Smooth muscle cell (in vitro differentiated cells): Measurements from ENCODE around the gene ARSG. TPM values are rescaled to one million over a fixed set of nuclear protein-coding genes. Genes with fewer than 3 reads are reported as not detected.

Experiments used
- DNase-seq: peaks from one replicate; lab custom pipeline; 2025; ENCODE audit not compliant: unreplicated experiment; lab: John Stamatoyannopoulos, UW
- H2AFZ ChIP-seq: fragments of 200-600 bp; sonication (generic); 2 replicates; pipeline ENCODE4 v1.6.0; 2016; ENCODE audit warnings: antibody characterized with exemption, low read depth, mild to moderate bottlenecking
- H3F3A ChIP-seq: fragments of 200-600 bp; sonication (generic); 2 replicates; pipeline ENCODE4 v1.6.0; 2017; ENCODE audit warnings: antibody characterized with exemption, low read depth
- H3K27ac ChIP-seq: fragments of 200-600 bp; sonication (generic); 2 replicates; pipeline ENCODE4 v1.5.1; 2016; ENCODE audit warnings: low read depth, mild to moderate bottlenecking
- H3K27me3 ChIP-seq: fragments of 200-600 bp; sonication (generic); 2 replicates; pipeline ENCODE4 v1.6.1; 2016; ENCODE audit warnings: low read depth, mild to moderate bottlenecking
- H3K36me3 ChIP-seq: fragments of 200-600 bp; sonication (generic); 2 replicates; pipeline ENCODE4 v1.5.1; 2016; ENCODE audit warnings: low read depth
- H3K4me1 ChIP-seq: fragments of 200-600 bp; sonication (generic); 2 replicates; pipeline ENCODE4 v1.5.1; 2016; ENCODE audit warnings: low read depth
- H3K4me2 ChIP-seq: fragments of 200-600 bp; sonication (generic); 2 replicates; pipeline ENCODE4 v1.6.0; 2016; ENCODE audit warnings: mild to moderate bottlenecking
- H3K4me3 ChIP-seq: fragments of 200-600 bp; sonication (generic); 2 replicates; pipeline ENCODE4 v1.5.1; 2016; ENCODE audit warnings: mild to moderate bottlenecking
- H3K79me2 ChIP-seq: fragments of 200-600 bp; sonication (generic); 2 replicates; pipeline ENCODE4 v1.6.0; 2016; ENCODE audit warnings: low read depth, mild to moderate bottlenecking
- H3K9ac ChIP-seq: fragments of 200-600 bp; sonication (generic); 2 replicates; pipeline ENCODE4 v1.6.0; 2016; ENCODE audit warnings: low read depth
- H3K9me3 ChIP-seq: fragments of 200-600 bp; sonication (generic); replicated peaks from 2 replicates; pipeline ENCODE4 v1.5.1; 2016; ENCODE audit warnings: low read depth
- H4K20me1 ChIP-seq: fragments of 200-600 bp; sonication (generic); 2 replicates; pipeline ENCODE4 v1.6.0; 2016; ENCODE audit warnings: low read depth
- WGBS: methylation state at CpG from one replicate; pipeline ENCODE4 v1.1.7; 2016; ENCODE audit warnings: low lambda C conversion rate; 5-methylcytosine and 5-hydroxymethylcytosine counted together
- polyA plus RNA-seq: library from polyadenylated mRNA; unstranded; fragments of >200 nt; fragmentation: Nextera tagmentation; extraction: Ambion mirVana; gene quantifications from 2 replicates; pipeline ENCODE4 v1.2.1, GENCODE V29; 2016
- total RNA-seq: library from RNA; depleted of rRNA; stranded (reverse); fragments of >200 nt; gene quantifications from 2 replicates; pipeline ENCODE4 v1.2.3, GENCODE V29; 2014
- TF ChIP-seq, protein P1 (sequence below): fragments of 200-600 bp; sonication (generic); IDR thresholded peaks from 2 replicates; pipeline ENCODE4 v1.5.1; 2017; ENCODE audit warnings: borderline replicate concordance, mild to moderate bottlenecking, antibody characterized with exemption; ENCODE audit not compliant: insufficient read depth, poor library complexity, severe bottlenecking

Gene ARSG
- total and polyA plus RNA-seq, 2 experiments from 2014 or later: 1.0 to 2.4 TPM

- DNase-seq: no peak
- H3K9me3 ChIP-seq: no peaks in the 10 kb centered on the region
- H3F3A ChIP-seq: peaks cover 16% of the 10 kb centered on the region
- no peaks in the 10 kb centered on the region for H3K36me3 ChIP-seq
- no peaks in the 10 kb centered on the region for H4K20me1 ChIP-seq
- WGBS: 97% methylated on average over 4 of the region's 4 CpGs
- no peaks in the 10 kb centered on the region for H3K79me2 ChIP-seq
- H3K4me1 ChIP-seq: peaks cover 3% of the 10 kb centered on the region
- peak overlapping the region; percentile 73 for H3K4me2 ChIP-seq
- no peak overlapping the region for H3K4me3 ChIP-seq
- peak overlapping the region; percentile 82 for H3K9ac ChIP-seq
- peak overlapping the region; percentile 98 for H3K27ac ChIP-seq
- no peak overlapping the region for H2AFZ ChIP-seq
- TF ChIP-seq, protein P1, sequence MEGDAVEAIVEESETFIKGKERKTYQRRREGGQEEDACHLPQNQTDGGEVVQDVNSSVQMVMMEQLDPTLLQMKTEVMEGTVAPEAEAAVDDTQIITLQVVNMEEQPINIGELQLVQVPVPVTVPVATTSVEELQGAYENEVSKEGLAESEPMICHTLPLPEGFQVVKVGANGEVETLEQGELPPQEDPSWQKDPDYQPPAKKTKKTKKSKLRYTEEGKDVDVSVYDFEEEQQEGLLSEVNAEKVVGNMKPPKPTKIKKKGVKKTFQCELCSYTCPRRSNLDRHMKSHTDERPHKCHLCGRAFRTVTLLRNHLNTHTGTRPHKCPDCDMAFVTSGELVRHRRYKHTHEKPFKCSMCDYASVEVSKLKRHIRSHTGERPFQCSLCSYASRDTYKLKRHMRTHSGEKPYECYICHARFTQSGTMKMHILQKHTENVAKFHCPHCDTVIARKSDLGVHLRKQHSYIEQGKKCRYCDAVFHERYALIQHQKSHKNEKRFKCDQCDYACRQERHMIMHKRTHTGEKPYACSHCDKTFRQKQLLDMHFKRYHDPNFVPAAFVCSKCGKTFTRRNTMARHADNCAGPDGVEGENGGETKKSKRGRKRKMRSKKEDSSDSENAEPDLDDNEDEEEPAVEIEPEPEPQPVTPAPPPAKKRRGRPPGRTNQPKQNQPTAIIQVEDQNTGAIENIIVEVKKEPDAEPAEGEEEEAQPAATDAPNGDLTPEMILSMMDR: no peak
- no peaks in the 10 kb centered on the region for H3K27me3 ChIP-seq
These were observed 93.6 kb downstream of the ARSG start for GRCh38 chr17:68384941-68385340.

DNA sequence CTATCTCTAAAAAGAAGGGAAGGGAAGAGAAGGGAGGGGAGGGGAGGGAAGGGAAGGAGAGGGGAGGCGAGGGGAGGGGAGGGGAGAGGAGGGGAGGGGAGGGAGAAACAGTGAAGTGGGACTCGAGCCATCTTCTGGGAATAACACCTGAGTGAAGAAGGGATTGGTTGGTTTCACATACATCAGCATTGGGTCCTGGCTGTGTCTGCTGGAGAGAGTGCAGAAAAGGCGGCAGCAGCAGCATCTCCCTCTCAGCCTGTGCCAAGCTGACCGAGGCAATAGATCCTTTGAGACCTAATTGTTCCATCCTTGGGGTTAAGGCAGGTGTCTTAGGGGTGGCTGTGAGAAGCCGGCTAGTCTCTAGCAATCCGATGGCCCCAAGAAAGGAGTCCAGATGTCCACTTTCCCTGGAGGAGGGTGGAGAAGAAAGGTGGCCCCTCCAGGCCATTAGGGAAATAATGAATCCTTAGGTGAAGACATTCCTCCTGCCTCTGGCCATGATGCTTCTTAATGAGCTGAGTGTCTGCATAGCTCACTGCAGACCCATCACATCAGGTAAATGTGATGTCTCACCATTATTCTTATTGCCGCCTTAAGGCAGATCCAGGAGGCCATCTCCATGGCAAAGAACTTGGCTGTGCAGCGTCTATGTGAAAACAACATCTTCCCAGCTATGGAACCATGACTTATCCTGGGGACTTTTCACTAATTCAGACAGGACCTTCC is 94.4 kb downstream of the ARSG start:
- H3K27me3 ChIP-seq: no peaks in the 10 kb centered on the region
- no peak overlapping the region for H3K9ac ChIP-seq
- no peaks in the 10 kb centered on the region for H3K36me3 ChIP-seq
- H2AFZ ChIP-seq: no peak overlapping the region
- no peak overlapping the region for H3K4me2 ChIP-seq
- H3K27ac ChIP-seq: no peak overlapping the region
- TF ChIP-seq, protein P1: no peak
- peaks cover 16% of the 10 kb centered on the region for H3F3A ChIP-seq
- H3K9me3 ChIP-seq: no peaks in the 10 kb centered on the region
- H3K79me2 ChIP-seq: no peaks in the 10 kb centered on the region
- no peaks in the 10 kb centered on the region for H4K20me1 ChIP-seq
- WGBS: 92% methylated on average over 7 of the region's 8 CpGs
- H3K4me3 ChIP-seq: no peak overlapping the region
- peaks cover 3% of the 10 kb centered on the region for H3K4me1 ChIP-seq
- DNase-seq: no peak

DNA sequence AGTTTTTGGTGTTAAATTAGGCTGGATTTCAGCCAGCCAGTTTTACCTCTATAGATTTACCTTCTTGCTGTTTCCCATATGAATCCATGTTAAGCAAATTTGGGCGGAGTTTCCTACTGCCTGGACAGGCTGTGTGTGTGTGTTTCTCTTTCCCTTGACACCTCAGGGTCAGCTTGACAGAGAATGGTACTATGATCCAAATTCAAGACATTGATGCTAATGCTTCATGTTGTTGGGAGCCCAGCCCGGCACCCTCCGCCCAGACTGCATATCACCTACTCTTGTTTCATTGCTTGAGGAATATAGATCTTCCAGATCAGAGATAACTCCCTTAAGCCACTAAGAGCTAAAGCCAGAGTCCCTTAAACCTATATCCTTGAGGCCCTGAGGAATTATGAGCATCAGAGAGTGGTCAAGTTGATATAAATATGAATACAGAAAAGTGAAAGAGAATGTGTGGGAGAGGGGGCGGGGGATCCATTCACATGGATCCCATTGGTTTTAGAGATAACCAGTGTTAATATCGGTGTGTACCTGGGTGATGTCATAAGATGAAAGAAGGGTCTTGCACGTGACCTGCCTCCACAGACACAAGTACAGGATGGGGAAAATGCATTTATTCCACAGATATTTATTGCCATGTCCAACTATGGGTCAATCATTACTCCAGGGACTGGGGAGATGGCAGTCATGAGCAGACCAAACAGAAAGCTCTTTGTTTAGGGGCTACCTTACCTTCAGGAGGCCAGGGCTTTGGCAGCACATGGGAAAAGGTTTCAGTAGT is 96.3 kb downstream of the ARSG start:
- Histone ChIP-seq H4K20me1 (no peaks in the 10 kb centered on the region), H3K4me3 (no peak overlapping the region), H3K27ac (no peak overlapping the region), H3K36me3 (no peaks in the 10 kb centered on the region), H3K9me3 (no peaks in the 10 kb centered on the region), H2AFZ (no peak overlapping the region), H3K27me3 (no peaks in the 10 kb centered on the region), H3K79me2 (no peaks in the 10 kb centered on the region), H3K9ac (no peak overlapping the region), H3F3A (peaks cover 14% of the 10 kb centered on the region), H3K4me1 (no peaks in the 10 kb centered on the region), H3K4me2 (no peak overlapping the region)
- 95% methylated on average over 6 of the region's 6 CpGs for WGBS
- TF ChIP-seq, protein P1: no peak
- no peak for DNase-seq
